ENCODE measurements around the gene PPP2R5E.

The PPP2R5E gene

GRCh38 chr14:63361790-63362189 lies 181.4 kb downstream of the PPP2R5E start:
- no peak overlapping the region for H3K4me3 ChIP-seq (replicated peaks; ENCODE audit: low read depth, low read length)
- TF ChIP-seq CTCF (IDR thresholded peaks at IDR 0.05; ENCODE audit: low read depth, low read length, missing control alignments) = no peak
- DNase-seq (ENCODE audit: extremely low read depth, low read depth) = no peak

- no peak for TF ChIP-seq CTCF (IDR thresholded peaks at IDR 0.05; ENCODE audit: low read depth, low read length, missing control alignments)
- no peak overlapping the region for H3K4me3 ChIP-seq (replicated peaks; ENCODE audit: low read depth, low read length)
- no peak for DNase-seq (ENCODE audit: extremely low read depth, low read depth)
These were observed 185.3 kb downstream of the PPP2R5E start for GRCh38 chr14:63357841-63358240.

- no peak for DNase-seq (ENCODE audit: extremely low read depth, low read depth)
- TF ChIP-seq CTCF (IDR thresholded peaks at IDR 0.05; ENCODE audit: low read depth, low read length, missing control alignments) = no peak
These were observed 197.4 kb downstream of the PPP2R5E start for GRCh38 chr14:63345826-63346225.

GRCh38 chr14:63344336-63344735 lies 198.8 kb downstream of the PPP2R5E start:
- no peak overlapping the region for H3K4me3 ChIP-seq (replicated peaks; ENCODE audit: low read depth, low read length)
- no peak for DNase-seq (ENCODE audit: extremely low read depth, low read depth)
- no peak for TF ChIP-seq CTCF (IDR thresholded peaks at IDR 0.05; ENCODE audit: low read depth, low read length, missing control alignments)

More at GRCh38 chr14:63345826-63346225, 197.4 kb downstream of the PPP2R5E start:
- no peak overlapping the region for H3K4me3 ChIP-seq (replicated peaks; ENCODE audit: low read depth, low read length)

- DNase-seq (ENCODE audit: extremely low read depth, low read depth) = peak; percentile 2
These were observed 199.3 kb downstream of the PPP2R5E start for GRCh38 chr14:63343878-63344277.

GRCh38 chr14:63342371-63342770 lies 200.8 kb downstream of the PPP2R5E start:
- no peak for DNase-seq (ENCODE audit: extremely low read depth, low read depth)
- TF ChIP-seq CTCF (IDR thresholded peaks at IDR 0.05; ENCODE audit: low read depth, low read length, missing control alignments) = no peak
- no peak overlapping the region for H3K4me3 ChIP-seq (replicated peaks; ENCODE audit: low read depth, low read length)

More at GRCh38 chr14:63343878-63344277, 199.3 kb downstream of the PPP2R5E start:
- TF ChIP-seq CTCF (IDR thresholded peaks at IDR 0.05; ENCODE audit: low read depth, low read length, missing control alignments) = no peak
- H3K4me3 ChIP-seq (replicated peaks; ENCODE audit: low read depth, low read length) = no peak overlapping the region

All from HFF-Myc (cell line).